HCT116 (cell line): ENCODE results near the gene SLC43A3.

Experiments
- CBX3 ChIP-seq: IDR thresholded peaks from 2 replicates; pipeline ENCODE4 v1.6.1; 2012; ENCODE audit warnings: low read depth
- CEBPB ChIP-seq: IDR thresholded peaks from 2 replicates; pipeline ENCODE4 v1.6.1; 2012; ENCODE audit warnings: low read depth
- EGR1 ChIP-seq: IDR thresholded peaks from 2 replicates; pipeline ENCODE4 v1.6.1; 2012; ENCODE audit warnings: low read depth
- EZH2 ChIP-seq: fragments of 200-600 bp; sonication (generic); IDR thresholded peaks from 2 replicates; pipeline ENCODE4 v1.6.1; 2017; ENCODE audit warnings: antibody characterized with exemption, mixed run types
- JUND ChIP-seq: IDR thresholded peaks from 2 replicates; pipeline ENCODE4 v1.6.1; 2012
- POLR2A ChIP-seq: IDR thresholded peaks from 2 replicates; pipeline ENCODE4 v1.7.0; 2011; ENCODE audit warnings: borderline replicate concordance; ENCODE audit not compliant: insufficient read depth, insufficient read length; ENCODE audit errors: extremely low read depth
- POLR2AphosphoS5 ChIP-seq: IDR thresholded peaks from 2 replicates; pipeline ENCODE4 v1.6.1; 2011; ENCODE audit warnings: mild to moderate bottlenecking, low read depth, low read length, moderate library complexity
- RAD21 ChIP-seq: IDR thresholded peaks from 2 replicates; pipeline ENCODE4 v1.6.1; 2012; ENCODE audit warnings: low read depth, mild to moderate bottlenecking
- SP1 ChIP-seq: IDR thresholded peaks from 2 replicates; pipeline ENCODE4 v1.6.1; 2012; ENCODE audit warnings: low read depth
- TF ChIP-seq, protein P1 (sequence below), 3 experiments: fragments of 200-600 bp in 1 of 3; sonication (generic) in 1 of 3; IDR thresholded peaks in 2 of 3; conservative IDR thresholded peaks in 1 of 3; 2 replicates each; pipeline ENCODE4 v1.5.1; 2012 to 2017; ENCODE audit warnings: low read depth in 2 of 3, low read length in 2 of 3, antibody characterized with exemption in 1 of 3, borderline replicate concordance in 1 of 3, control low read depth in 1 of 3, mild to moderate bottlenecking in 1 of 3, mixed read lengths in 1 of 3, mixed run types in 1 of 3, moderate library complexity in 1 of 3; ENCODE audit not compliant: insufficient read depth in 1 of 3
- TF ChIP-seq, protein P2 (sequence below): IDR thresholded peaks from 2 replicates; pipeline ENCODE4 v1.6.1; 2012

DNA sequence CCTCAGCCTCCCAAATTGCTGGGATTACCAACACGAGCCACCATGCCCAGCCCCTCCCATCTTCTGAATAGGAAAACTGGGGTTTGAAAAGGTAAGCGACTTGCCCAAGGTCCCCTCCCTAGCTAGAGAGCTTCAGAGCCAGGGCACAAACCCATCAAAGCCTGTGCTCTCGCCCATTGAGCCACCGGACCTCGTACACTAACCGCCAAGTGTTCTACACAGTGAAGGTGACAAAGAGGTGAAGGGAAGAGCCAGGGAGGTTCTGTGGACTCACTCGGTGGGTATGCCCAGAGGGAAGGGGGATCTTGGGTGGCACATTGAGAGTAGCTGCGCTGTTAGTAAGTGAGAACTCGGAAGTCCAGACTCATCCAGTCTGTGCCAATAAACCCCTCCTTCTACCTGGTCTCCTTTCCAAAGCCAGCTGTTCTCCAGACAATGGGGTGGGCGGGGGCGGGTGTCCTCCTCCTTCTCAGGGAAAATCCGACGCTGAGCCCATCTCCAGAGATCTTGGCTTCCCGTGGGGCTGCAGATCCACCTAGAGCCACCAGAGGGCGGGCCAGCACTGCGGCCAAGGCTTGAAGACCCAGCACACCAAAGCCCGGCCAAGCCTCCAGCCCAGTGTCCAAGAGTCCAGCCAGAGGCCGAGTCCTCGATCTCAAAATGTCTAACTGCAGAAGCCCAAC is 30.2 kb upstream of the SLC43A3 start:
- TF ChIP-seq, protein P1, sequence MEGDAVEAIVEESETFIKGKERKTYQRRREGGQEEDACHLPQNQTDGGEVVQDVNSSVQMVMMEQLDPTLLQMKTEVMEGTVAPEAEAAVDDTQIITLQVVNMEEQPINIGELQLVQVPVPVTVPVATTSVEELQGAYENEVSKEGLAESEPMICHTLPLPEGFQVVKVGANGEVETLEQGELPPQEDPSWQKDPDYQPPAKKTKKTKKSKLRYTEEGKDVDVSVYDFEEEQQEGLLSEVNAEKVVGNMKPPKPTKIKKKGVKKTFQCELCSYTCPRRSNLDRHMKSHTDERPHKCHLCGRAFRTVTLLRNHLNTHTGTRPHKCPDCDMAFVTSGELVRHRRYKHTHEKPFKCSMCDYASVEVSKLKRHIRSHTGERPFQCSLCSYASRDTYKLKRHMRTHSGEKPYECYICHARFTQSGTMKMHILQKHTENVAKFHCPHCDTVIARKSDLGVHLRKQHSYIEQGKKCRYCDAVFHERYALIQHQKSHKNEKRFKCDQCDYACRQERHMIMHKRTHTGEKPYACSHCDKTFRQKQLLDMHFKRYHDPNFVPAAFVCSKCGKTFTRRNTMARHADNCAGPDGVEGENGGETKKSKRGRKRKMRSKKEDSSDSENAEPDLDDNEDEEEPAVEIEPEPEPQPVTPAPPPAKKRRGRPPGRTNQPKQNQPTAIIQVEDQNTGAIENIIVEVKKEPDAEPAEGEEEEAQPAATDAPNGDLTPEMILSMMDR (IDR thresholded peaks at IDR 0.05 in 2 of 3, conservative IDR thresholded peaks at IDR 0.05 in 1 of 3; ENCODE audit: borderline replicate concordance in 1 of 3, insufficient read depth in 1 of 3, low read depth in 2 of 3, low read length in 2 of 3): peak; percentile 89 to 99 (median 89)
- TF ChIP-seq EZH2: no peak
- TF ChIP-seq JUND: no peak
- no peak for TF ChIP-seq SP1
- no peak for TF ChIP-seq POLR2AphosphoS5
- peak; percentile 42; the same call in 1 of the 2 replicates for TF ChIP-seq EGR1
- no peak for TF ChIP-seq CEBPB
- no peak for TF ChIP-seq POLR2A
- TF ChIP-seq, protein P2, sequence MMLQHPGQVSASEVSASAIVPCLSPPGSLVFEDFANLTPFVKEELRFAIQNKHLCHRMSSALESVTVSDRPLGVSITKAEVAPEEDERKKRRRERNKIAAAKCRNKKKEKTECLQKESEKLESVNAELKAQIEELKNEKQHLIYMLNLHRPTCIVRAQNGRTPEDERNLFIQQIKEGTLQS: no peak
- TF ChIP-seq CBX3: no peak
- peak; percentile 94 for TF ChIP-seq RAD21
